Activated T-cell treated with anti-CD3 and anti-CD28 coated beads, Interleukin-2, amount 50 U/mL, for 4 hours (primary cell): ENCODE measurements around the gene MPC2. TPM values are rescaled to one million over a fixed set of nuclear protein-coding genes. Genes with fewer than 3 reads are reported as not detected.
"Not testable (repeated sequence)": the region's sequence is repeated elsewhere in the genome, so short reads cannot be mapped to it uniquely, and the experiment has no call there.

ENCODE experiments used
- ATAC-seq, 2 donors: fragments of 200-7000 bp; cut with Tn5 transposase; one replicate each; pipeline ENCODE4 v1.10.0; 2021
- DNase-seq: peaks from one replicate; pipeline ENCODE4 v3.0.0-alpha.2; 2020
- H3K27me3 Mint-ChIP-seq: one replicate; pipeline ENCODE4 v1.8.0; 2021; ENCODE audit warnings: low read depth, mixed read lengths
- H3K36me3 Mint-ChIP-seq: one replicate; pipeline ENCODE4 v1.8.0; 2022; ENCODE audit warnings: mixed read lengths; ENCODE audit not compliant: insufficient read depth
- H3K4me1 Mint-ChIP-seq: one replicate; pipeline ENCODE4 v1.8.0; 2021; ENCODE audit warnings: low read depth, mixed read lengths
- H3K4me3 Mint-ChIP-seq: one replicate; pipeline ENCODE4 v1.8.0; 2021; ENCODE audit warnings: mild to moderate bottlenecking, moderate library complexity, mixed read lengths
- H3K9me3 Mint-ChIP-seq: one replicate; pipeline ENCODE4 v1.8.0; 2021; ENCODE audit warnings: mixed read lengths
- total RNA-seq, 3 donors: library from RNA; stranded (reverse); gene quantifications; one replicate each; pipeline ENCODE4 v1.2.1, GENCODE V29; 2021

MPC2 gene
- total RNA-seq, 3 donors from 2014 or later: 28.2 to 32.1 (median 31.9) TPM

- Mint-ChIP-seq H3K27me3 (no peaks in the 10 kb centered on the region), H3K4me1 (no peaks in the 10 kb centered on the region), H3K36me3 (no peaks in the 10 kb centered on the region), H3K9me3 (peaks cover 5% of the 10 kb centered on the region), H3K4me3 (no peak overlapping the region)
- no peak for DNase-seq
- no peak for ATAC-seq
Observed at GRCh38 chr1:167904652-167905130, 32.2 kb downstream of the MPC2 start.

DNA sequence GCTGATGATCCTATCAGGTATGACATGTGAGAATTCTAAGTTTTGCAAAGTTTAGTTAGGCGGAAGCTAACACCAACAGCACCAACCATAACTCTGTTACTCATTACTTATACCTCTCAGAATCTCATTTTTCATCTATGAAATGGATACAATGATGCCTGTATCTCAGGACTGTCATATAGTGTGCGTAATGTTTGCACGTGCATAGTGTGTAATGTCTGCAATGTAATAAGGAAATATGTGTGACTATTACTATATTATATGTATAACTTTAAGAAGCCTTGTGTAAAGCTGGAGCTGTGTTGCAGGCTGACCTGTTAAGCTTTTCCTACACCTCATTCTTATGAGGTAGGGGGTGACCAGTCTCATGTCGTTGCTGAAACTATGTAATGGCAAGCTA lies 36.0 kb downstream of the MPC2 start:
- Mint-ChIP-seq H3K4me1 (no peaks in the 10 kb centered on the region), H3K9me3 (no peaks in the 10 kb centered on the region), H3K4me3 (no peak overlapping the region), H3K36me3 (no peaks in the 10 kb centered on the region), H3K27me3 (no peaks in the 10 kb centered on the region)
- no peak for ATAC-seq
- no peak for DNase-seq

- ATAC-seq: no peak
- Mint-ChIP-seq H3K4me1 (no peaks in the 10 kb centered on the region), H3K4me3 (no peak overlapping the region), H3K36me3 (no peaks in the 10 kb centered on the region), H3K9me3 (no peaks in the 10 kb centered on the region), H3K27me3 (no peaks in the 10 kb centered on the region)
- DNase-seq: no peak
Observed at GRCh38 chr1:167899253-167899681, 37.6 kb downstream of the MPC2 start.

GRCh38 chr1:167898578-167899222 lies 38.2 kb downstream of the MPC2 start:
- Mint-ChIP-seq H3K27me3 (no peaks in the 10 kb centered on the region), H3K9me3 (no peaks in the 10 kb centered on the region), H3K4me3 (no peak overlapping the region), H3K4me1 (no peaks in the 10 kb centered on the region), H3K36me3 (no peaks in the 10 kb centered on the region)
- no peak for DNase-seq
- ATAC-seq: no peak

- Mint-ChIP-seq H3K9me3 (no peaks in the 10 kb centered on the region), H3K27me3 (no peaks in the 10 kb centered on the region), H3K4me1 (peaks cover 2% of the 10 kb centered on the region), H3K4me3 (no peak overlapping the region), H3K36me3 (no peaks in the 10 kb centered on the region)
- no peak for DNase-seq
- no peak for ATAC-seq
Observed at GRCh38 chr1:167893798-167894197, 43.1 kb downstream of the MPC2 start.

- Mint-ChIP-seq H3K4me3 (no peak overlapping the region), H3K9me3 (no peaks in the 10 kb centered on the region), H3K27me3 (peaks cover under 1% of the 10 kb centered on the region), H3K4me1 (peaks cover 2% of the 10 kb centered on the region), H3K36me3 (no peaks in the 10 kb centered on the region)
- ATAC-seq (no peak), DNase-seq (no peak)
Observed at GRCh38 chr1:167890400-167890799, 46.5 kb downstream of the MPC2 start.

GRCh38 chr1:167887187-167887586 lies 49.7 kb downstream of the MPC2 start:
- not testable (repeated sequence) for H3K4me3 Mint-ChIP-seq, ATAC-seq, H3K4me1 Mint-ChIP-seq, DNase-seq, H3K27me3 Mint-ChIP-seq, H3K36me3 Mint-ChIP-seq, H3K9me3 Mint-ChIP-seq

DNA sequence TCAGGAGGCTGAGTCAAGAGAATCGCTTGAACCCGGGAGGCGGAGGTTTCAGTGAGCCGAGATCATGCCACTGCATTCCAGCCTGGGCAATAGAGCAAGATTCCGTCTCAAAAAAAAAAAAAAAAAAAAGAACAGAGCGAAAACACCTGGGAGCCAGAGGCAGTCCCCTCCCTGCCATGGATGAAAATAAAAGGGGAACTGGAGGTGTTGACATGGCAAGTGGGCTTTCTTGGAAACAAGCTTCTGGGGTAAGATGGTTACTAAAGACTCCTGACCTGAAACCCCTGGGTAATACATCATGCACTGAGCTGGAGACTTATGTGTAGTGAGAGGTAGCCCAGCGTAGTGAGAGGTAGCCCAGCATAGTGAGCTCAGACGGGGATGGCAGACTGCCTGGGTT lies 54.5 kb downstream of the MPC2 start:
- Mint-ChIP-seq H3K27me3 (peaks cover 3% of the 10 kb centered on the region), H3K4me1 (no peaks in the 10 kb centered on the region), H3K9me3 (peaks cover 5% of the 10 kb centered on the region), H3K36me3 (no peaks in the 10 kb centered on the region), H3K4me3 (no peak overlapping the region)
- DNase-seq: no peak
- no peak for ATAC-seq

DNA sequence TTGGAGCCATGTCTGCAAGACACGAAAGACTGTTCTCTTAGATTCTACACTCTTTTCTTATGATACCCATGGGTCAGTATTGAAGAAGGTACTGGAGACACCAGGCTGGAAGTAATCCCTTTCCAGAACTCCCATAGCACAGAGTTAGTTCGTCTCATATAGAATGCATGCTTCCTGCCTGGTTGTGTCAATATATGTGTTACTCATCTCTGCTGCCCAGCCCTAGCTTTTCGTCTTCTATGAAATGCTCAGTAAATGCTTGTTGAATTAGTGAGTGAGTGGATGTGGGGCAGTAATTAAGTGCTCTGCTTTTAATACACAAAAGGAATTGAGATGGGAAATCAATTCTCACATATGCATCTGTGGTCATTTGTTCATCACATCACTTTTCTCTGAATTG lies 55.1 kb downstream of the MPC2 start:
- ATAC-seq (no peak), DNase-seq (no peak)
- Mint-ChIP-seq H3K36me3 (no peaks in the 10 kb centered on the region), H3K27me3 (peaks cover 3% of the 10 kb centered on the region), H3K4me1 (no peaks in the 10 kb centered on the region), H3K9me3 (peaks cover 5% of the 10 kb centered on the region), H3K4me3 (no peak overlapping the region)

GRCh38 chr1:167881069-167881468 lies 55.8 kb downstream of the MPC2 start:
- DNase-seq (no peak), ATAC-seq (no peak)
- no peaks in the 10 kb centered on the region for H3K4me1 Mint-ChIP-seq
- H3K4me3 Mint-ChIP-seq: no peak overlapping the region
- peaks cover 3% of the 10 kb centered on the region for H3K27me3 Mint-ChIP-seq
- H3K36me3 Mint-ChIP-seq: no peaks in the 10 kb centered on the region
- peaks cover 5% of the 10 kb centered on the region for H3K9me3 Mint-ChIP-seq

- no peaks in the 10 kb centered on the region for H3K36me3 Mint-ChIP-seq
- no peaks in the 10 kb centered on the region for H3K4me1 Mint-ChIP-seq
- H3K9me3 Mint-ChIP-seq: peaks cover 5% of the 10 kb centered on the region
- DNase-seq: no peak
- peaks cover 3% of the 10 kb centered on the region for H3K27me3 Mint-ChIP-seq
- no peak for ATAC-seq
- H3K4me3 Mint-ChIP-seq: no peak overlapping the region
Observed at GRCh38 chr1:167880580-167881021, 56.3 kb downstream of the MPC2 start.

GRCh38 chr1:167879508-167879907 lies 57.4 kb downstream of the MPC2 start:
- DNase-seq (no peak), ATAC-seq (no peak)
- H3K4me1 Mint-ChIP-seq: no peaks in the 10 kb centered on the region
- H3K4me3 Mint-ChIP-seq: no peak overlapping the region
- no peaks in the 10 kb centered on the region for H3K9me3 Mint-ChIP-seq
- H3K27me3 Mint-ChIP-seq: no peaks in the 10 kb centered on the region
- H3K36me3 Mint-ChIP-seq: no peaks in the 10 kb centered on the region

DNA sequence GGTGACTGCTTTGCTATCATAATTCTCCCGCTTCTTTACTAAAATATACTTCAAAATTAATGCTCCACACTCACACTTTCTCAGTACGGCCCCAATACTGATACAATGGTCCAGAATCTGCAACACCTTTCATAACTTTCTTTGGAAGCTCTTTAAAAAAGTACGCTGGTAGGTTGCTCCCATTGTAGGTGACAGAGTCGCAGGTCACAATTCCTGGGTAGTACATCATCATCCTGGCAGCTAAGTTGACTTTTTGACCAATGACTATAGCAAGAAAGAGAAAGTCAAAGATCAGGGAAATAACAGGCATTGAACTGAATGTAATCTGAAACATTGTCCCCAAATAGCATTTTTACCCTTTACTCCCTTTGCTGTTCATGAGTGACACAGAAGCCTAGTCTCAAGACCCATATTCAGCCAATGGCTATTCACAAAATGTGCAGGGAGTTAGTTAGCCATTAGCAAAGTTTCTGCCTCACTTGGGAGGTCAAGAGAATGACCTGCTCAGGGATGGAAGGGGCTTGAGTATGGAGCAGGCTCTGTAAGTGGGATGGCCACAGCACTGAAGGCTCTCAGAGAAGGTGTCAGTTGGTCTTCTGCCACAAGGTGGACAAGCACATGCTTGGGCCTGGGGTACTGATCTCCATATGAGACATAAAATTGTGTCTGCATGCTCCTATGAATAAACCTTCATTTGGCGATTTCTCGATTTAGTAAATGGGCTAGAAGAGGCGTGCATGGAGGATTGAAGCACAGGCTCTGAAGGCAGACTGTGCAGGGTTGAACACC lies 58.3 kb downstream of the MPC2 start:
- Mint-ChIP-seq H3K4me3 (no peak overlapping the region), H3K4me1 (no peaks in the 10 kb centered on the region), H3K36me3 (no peaks in the 10 kb centered on the region), H3K9me3 (no peaks in the 10 kb centered on the region), H3K27me3 (no peaks in the 10 kb centered on the region)
- ATAC-seq: no peak
- no peak for DNase-seq

DNA sequence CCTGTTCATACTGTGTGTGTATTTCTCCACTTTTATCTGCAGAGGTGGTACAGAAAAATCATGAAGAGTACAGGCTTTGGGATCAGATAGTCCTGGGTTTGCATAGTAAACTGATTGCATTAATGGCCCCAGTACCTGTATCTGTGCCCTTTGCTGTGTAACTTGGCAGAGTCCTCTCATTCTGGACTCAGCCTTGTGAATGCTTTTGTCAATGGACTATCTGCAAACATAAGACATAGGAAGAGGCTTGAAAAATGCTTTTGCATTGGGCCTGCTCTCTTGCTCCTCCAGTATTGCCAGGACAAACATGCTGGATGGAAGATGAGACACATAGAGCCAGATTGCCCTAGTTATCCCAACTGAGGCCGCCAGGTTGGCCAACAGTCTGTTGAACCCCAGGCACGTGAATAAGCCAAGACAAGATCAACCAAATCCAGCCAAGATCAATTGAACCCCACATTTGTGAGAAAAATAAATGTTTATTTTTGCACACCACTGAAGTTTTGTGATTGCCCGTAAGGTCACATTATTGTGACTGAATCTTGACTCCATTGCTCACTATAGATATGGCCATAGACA lies 60.2 kb downstream of the MPC2 start:
- Mint-ChIP-seq H3K4me3 (no peak overlapping the region), H3K4me1 (no peaks in the 10 kb centered on the region), H3K36me3 (no peaks in the 10 kb centered on the region), H3K27me3 (no peaks in the 10 kb centered on the region), H3K9me3 (no peaks in the 10 kb centered on the region)
- no peak for ATAC-seq
- DNase-seq: no peak

- Mint-ChIP-seq H3K4me3 (no peak overlapping the region), H3K4me1 (no peaks in the 10 kb centered on the region), H3K27me3 (no peaks in the 10 kb centered on the region), H3K36me3 (no peaks in the 10 kb centered on the region), H3K9me3 (no peaks in the 10 kb centered on the region)
- ATAC-seq (no peak), DNase-seq (no peak)
Observed at GRCh38 chr1:167871331-167871730, 65.5 kb downstream of the MPC2 start.
